Lower leg skin (tissue), 4 donors: ENCODE data around the gene CDHR1. TPM values are rescaled to one million over a fixed set of nuclear protein-coding genes. Genes with fewer than 3 reads are reported as not detected.

Experiments used
- DNase-seq, 2 donors: peaks; one replicate each; pipeline ENCODE4 v3.0.0-alpha.2; 2019; ENCODE audit warnings: low spot score in 2 of 2
- H3K4me3 ChIP-seq: fragments of 200-600 bp; sonication (generic); 2 replicates; pipeline ENCODE4 v1.5.1; 2017; ENCODE audit warnings: mild to moderate bottlenecking, low read depth; ENCODE audit not compliant: poor library complexity, severe bottlenecking
- POLR2A ChIP-seq, 2 donors: fragments of 450-650 bp; IDR thresholded peaks; one replicate each; pipeline ENCODE4 v1.6.1; 2016 to 2017; ENCODE audit warnings: antibody characterized with exemption in 2 of 2, mild to moderate bottlenecking in 1 of 2, moderate library complexity in 1 of 2
- WGBS, 2 donors: methylation state at CpG; one replicate each; pipeline ENCODE4 v1.1.5; 2018; 5-methylcytosine and 5-hydroxymethylcytosine counted together
- intact Hi-C: fragments of 100-400 bp; cut with DNase I; formaldehyde crosslinking; loops from one replicate; pipeline ENCODE4 v1.15.0; 2023; ENCODE audit warnings: low total_unique reads
- total RNA-seq, 4 donors: library from RNA; depleted of rRNA; stranded (reverse); fragments of >200 nt; gene quantifications; one replicate each; pipeline ENCODE4 v1.1.0, GENCODE V29; 2016
- TF ChIP-seq, protein P1 (sequence below), 3 donors: fragments of 450-650 bp; IDR thresholded peaks; one replicate each; pipeline ENCODE4 v1.5.1; 2016; ENCODE audit warnings: antibody characterized with exemption in 3 of 3, mild to moderate bottlenecking in 3 of 3, moderate library complexity in 2 of 3

CDHR1 gene
- total RNA-seq, 4 donors from 2014 or later = 68.5 to 126 (median 101) TPM

DNA sequence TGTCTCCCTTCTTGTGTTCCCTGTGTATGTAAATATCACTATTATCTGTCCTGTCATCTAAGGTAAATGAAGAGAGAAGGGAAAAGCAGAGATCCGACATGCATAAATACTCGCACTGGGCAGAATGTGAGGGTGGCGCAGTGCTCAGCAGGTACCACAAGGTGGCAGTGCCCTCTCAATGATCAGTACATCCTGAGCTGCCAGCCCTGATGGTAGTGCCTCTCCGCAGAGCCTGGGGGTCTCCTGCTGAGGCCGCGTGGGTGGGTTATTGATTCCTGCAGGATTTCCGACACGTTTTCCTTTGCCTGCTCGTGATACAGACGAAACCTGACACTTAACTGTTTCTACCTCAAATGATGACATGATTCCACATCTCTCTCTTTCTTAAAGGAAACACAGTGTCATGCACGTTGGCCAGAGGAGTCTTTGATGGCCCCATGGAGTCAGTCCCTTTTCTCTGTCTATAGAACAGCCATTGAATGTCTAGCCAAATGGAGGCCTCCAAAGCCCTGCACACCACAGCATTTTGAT is 70.3 kb downstream of the CDHR1 start:
- intact Hi-C loops = loop anchor here (5.0 to 10.0 kb wide), 2 partner anchors 110 to 273 kb away; no protein-coding TSS in a partner anchor
- TF ChIP-seq POLR2A (IDR thresholded peaks at IDR 0.05) = no peak
- TF ChIP-seq, protein P1, sequence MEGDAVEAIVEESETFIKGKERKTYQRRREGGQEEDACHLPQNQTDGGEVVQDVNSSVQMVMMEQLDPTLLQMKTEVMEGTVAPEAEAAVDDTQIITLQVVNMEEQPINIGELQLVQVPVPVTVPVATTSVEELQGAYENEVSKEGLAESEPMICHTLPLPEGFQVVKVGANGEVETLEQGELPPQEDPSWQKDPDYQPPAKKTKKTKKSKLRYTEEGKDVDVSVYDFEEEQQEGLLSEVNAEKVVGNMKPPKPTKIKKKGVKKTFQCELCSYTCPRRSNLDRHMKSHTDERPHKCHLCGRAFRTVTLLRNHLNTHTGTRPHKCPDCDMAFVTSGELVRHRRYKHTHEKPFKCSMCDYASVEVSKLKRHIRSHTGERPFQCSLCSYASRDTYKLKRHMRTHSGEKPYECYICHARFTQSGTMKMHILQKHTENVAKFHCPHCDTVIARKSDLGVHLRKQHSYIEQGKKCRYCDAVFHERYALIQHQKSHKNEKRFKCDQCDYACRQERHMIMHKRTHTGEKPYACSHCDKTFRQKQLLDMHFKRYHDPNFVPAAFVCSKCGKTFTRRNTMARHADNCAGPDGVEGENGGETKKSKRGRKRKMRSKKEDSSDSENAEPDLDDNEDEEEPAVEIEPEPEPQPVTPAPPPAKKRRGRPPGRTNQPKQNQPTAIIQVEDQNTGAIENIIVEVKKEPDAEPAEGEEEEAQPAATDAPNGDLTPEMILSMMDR (IDR thresholded peaks at IDR 0.05) = peak in 1 of 3 donors; percentile 82
- 0 to 4% methylated on average over 11 of the region's 11 CpGs for WGBS, 2 donors
- H3K4me3 ChIP-seq = no peak overlapping the region
- DNase-seq = peak; percentile 47 to 93

DNA sequence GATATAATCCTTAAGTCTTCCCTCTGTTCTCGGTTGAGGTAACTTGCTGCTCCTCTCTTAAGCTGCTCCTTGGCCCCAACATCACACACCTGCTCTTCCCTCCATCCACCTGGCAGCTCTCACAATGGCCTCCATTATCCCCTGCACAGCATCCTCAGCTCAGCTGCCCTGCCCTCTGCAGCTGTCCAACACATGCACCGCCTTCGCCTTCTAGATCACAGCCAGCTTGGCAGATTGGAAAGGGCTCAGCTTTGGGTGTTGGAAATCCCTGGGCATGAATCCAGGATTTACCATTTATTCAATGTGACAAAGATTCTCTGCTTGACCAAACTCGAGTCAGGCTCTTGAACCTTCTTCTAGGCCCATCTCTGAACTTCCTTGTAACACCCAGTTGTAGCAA is 71.1 kb downstream of the CDHR1 start:
- 68% methylated on average over 4 of the region's 4 CpGs for WGBS, 2 donors
- no peak overlapping the region for H3K4me3 ChIP-seq
- intact Hi-C loops = loop anchor here (10.0 kb wide), 1 partner anchor 109 kb away; no protein-coding TSS in a partner anchor
- DNase-seq = peak in 1 of 2 donors; percentile 60
- TF ChIP-seq, protein P1 (IDR thresholded peaks at IDR 0.05) = no peak
- TF ChIP-seq POLR2A (IDR thresholded peaks at IDR 0.05) = no peak

DNA sequence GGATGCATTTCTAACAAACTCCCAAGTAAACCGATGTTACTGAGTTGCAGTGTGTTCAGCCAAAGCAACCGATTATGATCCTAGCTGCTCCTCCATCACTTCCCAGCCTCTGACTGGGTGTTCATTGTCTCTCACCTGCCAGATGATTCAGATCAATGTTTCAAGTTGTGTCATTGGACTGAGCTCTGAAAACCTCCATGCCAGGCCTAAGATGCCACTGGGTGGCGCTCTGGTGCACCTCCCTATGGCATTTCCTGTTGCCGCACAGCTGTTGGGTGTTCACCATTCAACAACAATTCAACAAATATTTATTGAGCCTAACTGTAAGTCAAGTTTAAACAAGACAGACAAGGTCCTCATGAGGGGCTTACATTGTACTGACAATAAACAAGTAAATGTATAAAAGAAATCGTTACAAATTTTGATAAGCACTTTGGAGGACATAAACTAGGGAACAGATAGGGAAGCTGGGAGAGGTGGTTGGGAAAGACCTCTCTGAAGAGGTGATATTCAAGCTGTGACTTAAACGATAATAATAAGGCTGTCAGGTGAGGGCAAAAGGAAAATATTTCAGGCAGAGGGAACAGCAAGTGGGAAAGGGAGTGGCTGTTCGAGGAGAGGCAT is 73.3 kb downstream of the CDHR1 start:
- intact Hi-C loops = loop anchor here (10.0 kb wide), 1 partner anchor 107 kb away; no protein-coding TSS in a partner anchor

DNA sequence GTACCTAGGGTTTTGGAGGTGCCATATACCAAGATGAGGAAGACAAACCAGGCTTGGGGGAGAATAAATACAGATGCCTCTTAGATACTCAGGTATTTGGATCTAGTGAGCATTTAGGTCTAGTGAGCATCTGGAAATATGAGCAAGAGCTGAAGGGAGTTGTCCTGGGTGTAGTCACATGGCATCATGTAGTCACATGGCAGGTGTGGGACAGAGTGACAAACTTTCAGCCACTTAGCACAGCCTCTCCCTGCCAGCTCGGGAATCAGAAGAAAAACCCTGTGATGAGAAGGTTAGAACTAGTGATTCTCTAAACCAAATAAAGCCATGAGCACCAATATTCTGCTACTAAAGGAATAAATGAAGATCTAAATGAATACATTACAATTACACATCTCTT is 74.8 kb downstream of the CDHR1 start:
- 61 to 67% methylated on average over 1 of the region's 1 CpG for WGBS, 2 donors
- H3K4me3 ChIP-seq = no peak overlapping the region
- intact Hi-C loops = loop anchor here (10.0 kb wide), 1 partner anchor 106 kb away; no protein-coding TSS in a partner anchor
- DNase-seq = no peak
- TF ChIP-seq, protein P1 (IDR thresholded peaks at IDR 0.05) = no peak
- TF ChIP-seq POLR2A (IDR thresholded peaks at IDR 0.05) = no peak

More for the DNA sequence above, 73.3 kb downstream of the CDHR1 start:
- H3K4me3 ChIP-seq = no peak overlapping the region
- 33 to 35% methylated on average over 7 of the region's 7 CpGs for WGBS, 2 donors
- no peak for TF ChIP-seq POLR2A (IDR thresholded peaks at IDR 0.05)
- DNase-seq = peak in 1 of 2 donors; percentile 85

Other genes starting within 250 kb of the CDHR1 start
- 100 to 1,000 TPM; 103 to 142 (median 127) TPM for gene GHITM, start 55.0 kb upstream of the CDHR1 start, total RNA-seq
- 10 to 100 TPM; 10.3 to 25.8 (median 19.7) TPM for gene GPR15LG, start 20.7 kb upstream of the CDHR1 start, total RNA-seq
- under 1 TPM in 1 of 4 donors, not detected in 3; 0.23 TPM for gene LRIT2, start 31.0 kb downstream of the CDHR1 start, total RNA-seq
- gene LRIT1, start 47.0 kb downstream of the CDHR1 start, total RNA-seq = under 1 TPM in 1 of 4 donors, not detected in 3; 0.19 TPM
- gene RGR, start 50.5 kb downstream of the CDHR1 start, total RNA-seq = under 1 TPM in 1 of 4 donors, not detected in 3; 0.08 TPM
- gene CCSER2, start 134.1 kb downstream of the CDHR1 start, total RNA-seq = 10 to 100 TPM; 33.3 to 69.5 (median 47.7) TPM